Body of pancreas (tissue), 4 donors: ENCODE results near the gene INSIG1. TPM values are rescaled to one million over a fixed set of nuclear protein-coding genes. Genes with fewer than 3 reads are reported as not detected.

Experiments used
- ATAC-seq: fragments of 150-250 bp; one replicate; pipeline ENCODE4 v1.9.1; 2016
- DNase-seq, 4 donors: peaks; one replicate each; pipeline ENCODE4 v3.0.0-alpha.2; 2019
- H3K27ac ChIP-seq, 4 donors: fragments of 200-600 bp; sonication (generic); 1 replicate in 3 of 4; 2 replicates in 1 of 4; pipeline versions ENCODE4 v1.5.1 to v1.6.1; 2016 to 2019; ENCODE audit warnings: mild to moderate bottlenecking in 1 of 4, mixed read lengths in 1 of 4, moderate library complexity in 1 of 4
- H3K27me3 ChIP-seq, 2 donors: fragments of 200-600 bp; sonication (generic); one replicate each; pipeline ENCODE4 v1.6.0; 2016; ENCODE audit warnings: mild to moderate bottlenecking in 1 of 2
- H3K36me3 ChIP-seq, 2 donors: fragments of 200-600 bp; sonication (generic); replicated peaks in 1 of 2; 2 replicates each; pipeline ENCODE4 v1.5.1; 2016; ENCODE audit warnings: low read depth in 2 of 2; ENCODE audit not compliant: insufficient read depth in 1 of 2
- H3K4me1 ChIP-seq: fragments of 200-600 bp; sonication (generic); one replicate; pipeline ENCODE4 v1.6.0; 2016
- H3K4me3 ChIP-seq, 2 donors: fragments of 200-600 bp; sonication (generic); 1 replicate in 1 of 2; 2 replicates in 1 of 2; pipeline ENCODE4 v1.5.1; 2016 to 2019
- H3K9me3 ChIP-seq, 3 donors: fragments of 200-600 bp; sonication (generic); 1 replicate in 2 of 3; 2 replicates in 1 of 3; pipeline ENCODE4 v1.5.1; 2016
- POLR2A ChIP-seq, 3 donors: fragments of 450-650 bp; IDR thresholded peaks; one replicate each; pipeline ENCODE4 v1.6.1; 2016; ENCODE audit warnings: antibody characterized with exemption in 3 of 3, mild to moderate bottlenecking in 2 of 3
- WGBS, 2 donors: methylation state at CpG; one replicate each; pipeline ENCODE4 v1.1.5; 2017; 5-methylcytosine and 5-hydroxymethylcytosine counted together
- intact Hi-C: fragments of 100-400 bp; cut with DNase I; formaldehyde crosslinking; loops from one replicate; pipeline ENCODE4 v1.15.1; 2023
- total RNA-seq, 2 donors: library from RNA; depleted of rRNA; stranded (reverse); fragments of >200 nt; gene quantifications; one replicate each; pipeline ENCODE4 v1.1.0, GENCODE V29; 2016
- TF ChIP-seq, protein P1 (sequence below), 7 experiments: fragments of 450-650 bp in 4 of 7; fragments of 200-600 bp in 3 of 7; sonication (generic) in 3 of 7; IDR thresholded peaks; one replicate each; pipeline ENCODE4 v1.5.1; 2016 to 2019; ENCODE audit warnings: antibody characterized with exemption in 7 of 7

INSIG1 gene
- total RNA-seq, 2 donors from 2014 or later, result 47.0 to 79.8 TPM

DNA sequence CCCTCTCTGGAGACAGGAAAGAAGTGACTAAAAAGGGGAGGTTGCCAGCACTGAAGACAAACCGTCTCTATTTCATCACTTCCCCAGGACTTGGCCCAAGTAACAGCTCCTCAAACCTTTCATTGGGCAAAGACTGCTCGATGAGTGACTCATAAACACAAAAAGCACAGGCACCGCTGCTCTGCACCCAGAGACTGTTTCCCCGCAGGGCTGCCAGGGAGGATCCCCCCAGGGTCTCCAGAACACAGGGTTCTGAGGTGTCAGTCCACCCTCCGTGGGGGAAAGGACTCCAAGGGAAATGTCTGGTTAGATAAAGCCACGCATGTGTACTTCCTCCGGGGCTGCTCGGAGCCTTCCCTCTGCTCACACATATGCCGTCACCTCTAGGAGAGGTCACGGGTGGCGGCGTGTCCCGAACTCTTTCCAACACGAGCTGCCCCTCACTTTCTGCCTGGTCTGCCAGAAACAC, 59.9 kb downstream of the INSIG1 start:
- ATAC-seq, result no peak

DNA sequence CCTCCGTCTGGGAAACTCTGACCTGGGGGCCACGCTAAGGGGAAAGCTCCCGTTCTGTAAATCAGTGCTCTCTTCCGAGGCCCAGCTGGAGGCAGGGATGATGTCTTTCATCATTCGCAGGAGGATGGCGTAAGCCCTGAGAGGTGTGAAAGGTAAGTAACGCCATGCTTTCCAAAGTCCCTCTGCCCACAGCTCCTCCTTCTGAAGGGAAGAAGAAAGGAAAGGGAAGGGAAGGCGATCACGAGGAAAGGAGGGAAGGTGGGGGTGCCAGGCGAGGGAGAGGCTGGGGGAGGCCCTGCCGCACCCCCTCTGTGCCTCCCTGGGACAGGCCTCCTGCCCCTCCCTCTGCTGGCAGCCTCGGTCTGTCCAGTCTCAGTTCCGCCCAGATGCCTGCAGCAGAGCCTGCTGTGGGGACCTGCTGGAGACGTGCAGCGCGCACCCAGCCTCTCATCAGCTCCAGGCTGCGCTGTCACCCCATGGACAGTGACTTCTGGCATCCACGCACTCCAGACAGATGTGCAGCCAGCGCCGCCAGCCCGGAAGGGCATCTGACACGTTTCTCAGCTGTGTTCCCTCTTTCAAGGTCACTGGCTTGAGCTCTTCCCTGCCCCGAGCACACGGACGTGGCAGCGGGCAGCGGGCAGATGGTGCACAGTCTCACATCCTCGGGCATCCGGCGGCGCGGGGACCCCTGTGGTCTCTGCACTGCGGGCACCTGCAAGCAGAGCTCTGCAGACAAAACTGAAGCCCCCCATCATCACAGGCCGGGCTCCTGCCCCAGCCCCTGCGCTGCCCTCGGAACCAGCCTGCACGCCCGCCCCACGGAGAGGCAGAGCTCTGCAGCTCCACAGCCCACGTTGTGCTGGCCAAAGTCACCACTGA, 60.6 kb downstream of the INSIG1 start:
- no peaks in the 10 kb centered on the region for H3K36me3 ChIP-seq
- 26 to 40% methylated on average over 22 to 40 of the region's 40 CpGs for WGBS, 2 donors
- DNase-seq (no peak), ATAC-seq (no peak)
- no peak for TF ChIP-seq POLR2A (IDR thresholded peaks at IDR 0.05)
- TF ChIP-seq, protein P1, sequence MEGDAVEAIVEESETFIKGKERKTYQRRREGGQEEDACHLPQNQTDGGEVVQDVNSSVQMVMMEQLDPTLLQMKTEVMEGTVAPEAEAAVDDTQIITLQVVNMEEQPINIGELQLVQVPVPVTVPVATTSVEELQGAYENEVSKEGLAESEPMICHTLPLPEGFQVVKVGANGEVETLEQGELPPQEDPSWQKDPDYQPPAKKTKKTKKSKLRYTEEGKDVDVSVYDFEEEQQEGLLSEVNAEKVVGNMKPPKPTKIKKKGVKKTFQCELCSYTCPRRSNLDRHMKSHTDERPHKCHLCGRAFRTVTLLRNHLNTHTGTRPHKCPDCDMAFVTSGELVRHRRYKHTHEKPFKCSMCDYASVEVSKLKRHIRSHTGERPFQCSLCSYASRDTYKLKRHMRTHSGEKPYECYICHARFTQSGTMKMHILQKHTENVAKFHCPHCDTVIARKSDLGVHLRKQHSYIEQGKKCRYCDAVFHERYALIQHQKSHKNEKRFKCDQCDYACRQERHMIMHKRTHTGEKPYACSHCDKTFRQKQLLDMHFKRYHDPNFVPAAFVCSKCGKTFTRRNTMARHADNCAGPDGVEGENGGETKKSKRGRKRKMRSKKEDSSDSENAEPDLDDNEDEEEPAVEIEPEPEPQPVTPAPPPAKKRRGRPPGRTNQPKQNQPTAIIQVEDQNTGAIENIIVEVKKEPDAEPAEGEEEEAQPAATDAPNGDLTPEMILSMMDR (IDR thresholded peaks at IDR 0.05), result no peak
- H3K9me3 ChIP-seq, result no peaks in the 10 kb centered on the region
- no peaks in the 10 kb centered on the region for H3K4me1 ChIP-seq
- H3K4me3 ChIP-seq, result no peak overlapping the region
- peaks cover 0 to 4% of the 10 kb centered on the region in 2 donors for H3K27me3 ChIP-seq
- intact Hi-C loops, result no loop called here
- H3K27ac ChIP-seq, result no peak overlapping the region

More for the DNA sequence above, 59.9 kb downstream of the INSIG1 start:
- TF ChIP-seq, protein P1 (IDR thresholded peaks at IDR 0.05), result no peak
- TF ChIP-seq POLR2A (IDR thresholded peaks at IDR 0.05), result no peak
- WGBS, 2 donors, result 46% methylated on average over 5 to 14 of the region's 14 CpGs
- Histone ChIP-seq H3K27ac (no peak overlapping the region), H3K4me1 (no peaks in the 10 kb centered on the region), H3K4me3 (no peak overlapping the region), H3K9me3 (no peaks in the 10 kb centered on the region), H3K27me3 (peaks cover 0 to 4% of the 10 kb centered on the region in 2 donors), H3K36me3 (no peaks in the 10 kb centered on the region)
- intact Hi-C loops, result no loop called here
- no peak for DNase-seq

DNA sequence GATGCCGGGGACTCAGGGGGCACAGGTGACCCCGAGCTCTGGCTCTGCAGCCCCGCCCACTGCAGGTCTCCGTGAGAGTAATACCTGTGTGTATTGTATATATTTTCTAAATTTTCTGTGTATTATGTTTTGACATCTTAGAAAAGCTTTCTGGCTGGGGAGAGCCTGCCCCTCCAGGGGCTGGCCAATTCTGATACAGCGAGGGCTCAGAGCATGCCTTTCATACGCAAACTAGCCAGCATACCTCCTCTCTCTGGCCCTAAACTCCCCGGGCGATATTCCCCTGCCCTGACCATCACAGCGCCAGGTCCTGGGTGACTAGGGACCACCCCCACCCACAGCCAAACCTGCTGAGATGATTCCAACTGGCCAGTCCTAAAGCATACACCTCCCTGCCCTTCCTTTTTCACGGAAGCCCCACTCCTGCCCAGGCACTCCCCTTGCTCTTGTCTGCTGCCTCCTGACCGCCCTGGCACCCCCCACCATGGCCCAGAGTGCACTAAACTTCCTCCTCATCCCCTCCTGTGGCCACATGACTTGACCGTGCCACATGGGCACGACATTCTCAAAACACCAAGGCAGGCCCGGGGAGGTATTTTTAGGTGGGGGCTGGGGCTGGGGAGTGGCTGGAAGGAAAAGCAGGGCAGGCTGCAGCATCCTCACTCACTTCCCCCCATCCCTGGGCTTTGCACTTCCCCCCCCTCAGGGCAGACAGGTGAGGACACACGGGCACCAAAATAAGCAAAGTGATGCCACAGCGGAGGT, 61.5 kb downstream of the INSIG1 start:
- intact Hi-C loops, result no loop called here
- ATAC-seq (no peak), DNase-seq (no peak)
- H3K27ac ChIP-seq, result no peak overlapping the region
- no peaks in the 10 kb centered on the region for H3K9me3 ChIP-seq
- no peaks in the 10 kb centered on the region for H3K4me1 ChIP-seq
- peaks cover 0 to 4% of the 10 kb centered on the region in 2 donors for H3K27me3 ChIP-seq
- 53 to 64% methylated on average over 16 of the region's 16 CpGs for WGBS, 2 donors
- no peak overlapping the region for H3K4me3 ChIP-seq
- no peak for TF ChIP-seq POLR2A (IDR thresholded peaks at IDR 0.05)
- TF ChIP-seq, protein P1 (IDR thresholded peaks at IDR 0.05), result no peak
- no peaks in the 10 kb centered on the region for H3K36me3 ChIP-seq

Other genes starting within 250 kb of the INSIG1 start
- gene HTR5A, start 227.6 kb upstream of the INSIG1 start, total RNA-seq, result not detected
- gene EN2, start 160.3 kb downstream of the INSIG1 start, total RNA-seq, result not detected
- not detected for gene CNPY1, start 248.7 kb downstream of the INSIG1 start, total RNA-seq